WTC11 (cell line): Measurements from ENCODE around the gene STON2.

Experiments
- CTCF ChIP-seq: fragments of 200-600 bp; IDR thresholded peaks from 2 replicates; pipeline ENCODE4 v1.8.0; 2022; ENCODE audit warnings: antibody characterized with exemption
- FOXP4 ChIP-seq: sonication (generic); formaldehyde crosslinking; IDR thresholded peaks from 2 replicates; pipeline ENCODE4 v1.8.0; 2022; ENCODE audit warnings: mild to moderate bottlenecking, missing genetic modification reagents
- TF ChIP-seq, protein P1 (sequence below): sonication (generic); formaldehyde crosslinking; IDR thresholded peaks from 2 replicates; pipeline ENCODE4 v1.8.1; 2023; ENCODE audit warnings: mild to moderate bottlenecking, missing genetic modification reagents, moderate library complexity

DNA sequence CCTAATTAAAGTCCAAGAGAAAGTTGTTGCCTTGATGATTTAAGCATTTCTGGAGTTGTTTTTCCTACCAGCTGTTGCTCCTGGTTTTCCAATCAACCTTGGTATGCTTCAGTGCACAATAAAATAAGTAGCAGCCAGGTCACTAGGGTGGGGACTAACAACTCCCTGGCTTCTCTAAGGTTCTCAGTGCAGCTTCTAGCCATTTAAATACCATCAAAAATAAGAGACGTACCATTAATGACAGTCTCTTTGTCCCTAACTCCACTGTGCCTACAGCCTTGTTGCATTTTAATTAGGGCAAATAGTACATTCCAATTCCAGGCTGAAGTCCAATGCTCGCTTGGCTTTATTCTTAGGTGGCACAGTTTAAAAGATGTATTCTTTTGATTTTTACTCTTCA is 11.8 kb downstream of the STON2 start:
- TF ChIP-seq, protein P1, sequence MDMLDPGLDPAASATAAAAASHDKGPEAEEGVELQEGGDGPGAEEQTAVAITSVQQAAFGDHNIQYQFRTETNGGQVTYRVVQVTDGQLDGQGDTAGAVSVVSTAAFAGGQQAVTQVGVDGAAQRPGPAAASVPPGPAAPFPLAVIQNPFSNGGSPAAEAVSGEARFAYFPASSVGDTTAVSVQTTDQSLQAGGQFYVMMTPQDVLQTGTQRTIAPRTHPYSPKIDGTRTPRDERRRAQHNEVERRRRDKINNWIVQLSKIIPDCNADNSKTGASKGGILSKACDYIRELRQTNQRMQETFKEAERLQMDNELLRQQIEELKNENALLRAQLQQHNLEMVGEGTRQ (CRISPR knock-in tag), result no peak
- no peak for TF ChIP-seq FOXP4 (CRISPR knock-in tag)
- no peak for TF ChIP-seq CTCF
